A673 (cell line): ENCODE data around the gene FABP3. TPM values are rescaled to one million over a fixed set of nuclear protein-coding genes. Genes with fewer than 3 reads are reported as not detected.

Source experiments
- BruUV-seq: library from RNA; stranded (reverse); fragments of 400-500 nt; replicated peaks from 2 replicates; lab custom pipeline; 2021; lab: Mats Ljungman, UMichigan
- CTCF ChIA-PET: fragments of 300-600 bp; sonication (Branson Sonifier 250); formaldehyde crosslinking; loops from one replicate; lab custom pipeline; 2022; ENCODE audit warnings: antibody characterized with exemption; lab: Charles Lee
- POLR2A ChIA-PET: fragments of 300-600 bp; sonication (Branson Sonifier 250); formaldehyde crosslinking; loops from one replicate; lab custom pipeline; 2022; ENCODE audit warnings: antibody characterized with exemption; ENCODE audit not compliant: low non-redundant PET; lab: Charles Lee
- DNase-seq: peaks from one replicate; pipeline ENCODE4 v3.0.0-alpha.2; 2015; ENCODE audit warnings: low spot score
- H3K27ac ChIP-seq: fragments of 200-600 bp; sonication (generic); 2 replicates; pipeline ENCODE4 v1.5.1; 2016; ENCODE audit warnings: mixed run types, low read depth, mild to moderate bottlenecking, mixed read lengths, antibody characterized with exemption, low read length; ENCODE audit not compliant: poor library complexity, severe bottlenecking
- H3K27me3 ChIP-seq: fragments of 200-600 bp; sonication (generic); replicated peaks from 2 replicates; pipeline ENCODE4 v1.6.1; 2017; ENCODE audit warnings: mixed run types, low read depth, mild to moderate bottlenecking, mixed read lengths, antibody characterized with exemption, low read length; ENCODE audit not compliant: insufficient read depth, poor library complexity
- H3K36me3 ChIP-seq: fragments of 200-600 bp; sonication (generic); 2 replicates; pipeline ENCODE4 v1.6.1; 2016; ENCODE audit warnings: mixed run types, mild to moderate bottlenecking, mixed read lengths, antibody characterized with exemption, low read length; ENCODE audit not compliant: insufficient read depth, poor library complexity, severe bottlenecking
- H3K4me1 ChIP-seq: fragments of 200-600 bp; sonication (generic); 2 replicates; pipeline ENCODE4 v1.6.1; 2017; ENCODE audit warnings: mixed run types, mild to moderate bottlenecking, mixed read lengths, antibody characterized with exemption, low read length; ENCODE audit not compliant: insufficient read depth, poor library complexity, severe bottlenecking
- H3K4me3 ChIP-seq: fragments of 200-600 bp; sonication (generic); 2 replicates; pipeline ENCODE4 v1.5.1; 2016; ENCODE audit warnings: low read depth, mixed run types, mild to moderate bottlenecking, mixed read lengths, low read length; ENCODE audit not compliant: poor library complexity, severe bottlenecking
- H3K9me3 ChIP-seq: fragments of 200-600 bp; sonication (generic); 2 replicates; pipeline ENCODE4 v1.6.1; 2016; ENCODE audit warnings: mixed run types, low read depth, mild to moderate bottlenecking, mixed read lengths, antibody characterized with exemption, low read length; ENCODE audit not compliant: poor library complexity, severe bottlenecking
- EZH2 ChIP-seq: fragments of 200-600 bp; sonication (generic); IDR thresholded peaks from 2 replicates; pipeline ENCODE4 v1.6.1; 2017; ENCODE audit warnings: borderline replicate concordance, low read depth, mild to moderate bottlenecking, mixed read lengths, antibody characterized with exemption, low read length; ENCODE audit not compliant: poor library complexity, severe bottlenecking
- intact Hi-C: fragments of 100-400 bp; cut with micrococcal nuclease; formaldehyde crosslinking; loops from one replicate; pipeline ENCODE4 v1.10.0; 2022; ENCODE audit not compliant: unreplicated experiment
- total RNA-seq: library from RNA; stranded (reverse); gene quantifications from 2 replicates; pipeline ENCODE4 v1.2.3, GENCODE V29; 2021
- TF ChIP-seq, protein P1 (sequence below): fragments of 300-800, 200-600 bp; sonication (generic); conservative IDR thresholded peaks from 2 replicates; pipeline ENCODE4 v1.5.1; 2017; ENCODE audit warnings: low read depth, mild to moderate bottlenecking, antibody characterized with exemption, low read length, moderate library complexity, mixed read lengths

FABP3 gene
- total RNA-seq, 1 experiment from 2014 or later, result not detected

DNA sequence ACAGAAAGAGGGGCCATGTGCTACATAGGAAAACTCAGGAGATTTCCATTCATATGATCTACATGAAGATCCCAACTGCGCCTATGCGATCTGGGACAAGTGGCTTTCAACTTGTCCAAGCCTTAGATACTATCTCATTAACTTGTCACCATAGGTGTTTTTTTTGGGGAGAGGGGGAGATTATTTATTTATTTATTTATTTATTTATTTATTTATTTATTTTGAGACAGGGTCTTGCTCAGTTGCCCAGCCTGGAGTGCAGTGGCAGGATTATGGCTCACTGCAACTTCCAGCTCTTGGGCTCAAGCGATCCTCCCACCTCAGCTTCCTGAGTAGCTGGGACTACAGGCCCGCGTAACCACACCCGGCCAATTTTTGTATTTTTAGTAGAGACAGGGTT, 11.3 kb downstream of the FABP3 start:
- DNase-seq, result no peak
- Histone ChIP-seq H3K4me1 (no peaks in the 10 kb centered on the region), H3K27ac (no peak overlapping the region), H3K27me3 (no peaks in the 10 kb centered on the region), H3K4me3 (no peak overlapping the region), H3K9me3 (no peaks in the 10 kb centered on the region), H3K36me3 (peaks cover 7% of the 10 kb centered on the region)
- intact Hi-C loops, result no loop called here
- CTCF ChIA-PET, result no interaction called here
- TF ChIP-seq, protein P1, sequence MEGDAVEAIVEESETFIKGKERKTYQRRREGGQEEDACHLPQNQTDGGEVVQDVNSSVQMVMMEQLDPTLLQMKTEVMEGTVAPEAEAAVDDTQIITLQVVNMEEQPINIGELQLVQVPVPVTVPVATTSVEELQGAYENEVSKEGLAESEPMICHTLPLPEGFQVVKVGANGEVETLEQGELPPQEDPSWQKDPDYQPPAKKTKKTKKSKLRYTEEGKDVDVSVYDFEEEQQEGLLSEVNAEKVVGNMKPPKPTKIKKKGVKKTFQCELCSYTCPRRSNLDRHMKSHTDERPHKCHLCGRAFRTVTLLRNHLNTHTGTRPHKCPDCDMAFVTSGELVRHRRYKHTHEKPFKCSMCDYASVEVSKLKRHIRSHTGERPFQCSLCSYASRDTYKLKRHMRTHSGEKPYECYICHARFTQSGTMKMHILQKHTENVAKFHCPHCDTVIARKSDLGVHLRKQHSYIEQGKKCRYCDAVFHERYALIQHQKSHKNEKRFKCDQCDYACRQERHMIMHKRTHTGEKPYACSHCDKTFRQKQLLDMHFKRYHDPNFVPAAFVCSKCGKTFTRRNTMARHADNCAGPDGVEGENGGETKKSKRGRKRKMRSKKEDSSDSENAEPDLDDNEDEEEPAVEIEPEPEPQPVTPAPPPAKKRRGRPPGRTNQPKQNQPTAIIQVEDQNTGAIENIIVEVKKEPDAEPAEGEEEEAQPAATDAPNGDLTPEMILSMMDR, result no peak
- TF ChIP-seq EZH2, result no peak
- BruUV-seq, result no TSS peak
- POLR2A ChIA-PET, result interaction anchor here (0.6 kb wide), 1 partner anchor 10 kb away, joined by 4 read pairs; no protein-coding TSS in a partner anchor

DNA sequence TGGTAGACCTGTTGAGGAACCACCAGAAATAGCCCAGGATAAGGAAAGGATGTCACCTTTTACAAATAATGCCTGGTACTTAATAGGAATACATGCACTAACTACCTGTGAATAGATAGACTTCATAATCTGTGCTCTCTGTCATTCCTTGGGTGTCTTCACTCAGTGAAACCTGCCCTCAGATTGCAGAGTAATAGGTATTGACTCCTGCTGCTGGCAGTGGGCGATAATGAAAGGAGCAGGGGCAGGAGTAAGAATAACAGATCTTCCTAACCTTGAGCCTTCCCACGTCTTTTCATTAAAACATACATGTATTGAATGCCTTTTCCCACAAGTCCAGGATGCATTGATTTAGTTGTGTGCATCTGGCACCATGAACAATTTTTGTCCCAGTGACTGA, 16.4 kb downstream of the FABP3 start:
- Histone ChIP-seq H3K27me3 (no peaks in the 10 kb centered on the region), H3K4me1 (no peaks in the 10 kb centered on the region), H3K4me3 (no peak overlapping the region), H3K36me3 (no peaks in the 10 kb centered on the region), H3K9me3 (no peaks in the 10 kb centered on the region), H3K27ac (no peak overlapping the region)
- TF ChIP-seq EZH2, result no peak
- TF ChIP-seq, protein P1, result no peak
- CTCF ChIA-PET, result no interaction called here
- no TSS peak for BruUV-seq
- POLR2A ChIA-PET, result no interaction called here
- DNase-seq, result no peak
- intact Hi-C loops, result no loop called here

DNA sequence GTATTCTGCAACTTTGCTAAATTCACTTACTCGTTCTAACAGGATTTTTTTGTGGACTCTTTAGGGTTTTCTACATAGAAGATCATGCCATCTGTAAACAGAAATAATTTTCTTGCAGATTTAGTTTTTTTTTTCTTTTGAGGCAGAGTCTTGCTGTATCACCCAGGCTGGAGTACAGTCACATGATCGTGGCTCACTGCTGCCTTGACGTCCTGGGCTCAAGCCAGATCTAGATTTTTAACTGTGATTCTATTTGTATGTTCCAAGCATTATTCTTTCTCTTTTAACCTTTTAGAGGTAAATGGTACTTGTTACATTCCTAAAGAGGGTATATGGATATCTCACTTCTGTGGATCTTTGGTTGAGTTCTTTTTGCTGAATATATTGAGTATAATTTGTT, 18.6 kb downstream of the FABP3 start:
- Histone ChIP-seq H3K27ac (no peak overlapping the region), H3K27me3 (no peaks in the 10 kb centered on the region), H3K36me3 (no peaks in the 10 kb centered on the region), H3K9me3 (no peaks in the 10 kb centered on the region), H3K4me3 (no peak overlapping the region), H3K4me1 (no peaks in the 10 kb centered on the region)
- intact Hi-C loops, result no loop called here
- BruUV-seq, result no TSS peak
- CTCF ChIA-PET, result no interaction called here
- POLR2A ChIA-PET, result interaction anchor here (0.6 kb wide), 1 partner anchor 1437 kb away, joined by 3 read pairs; no protein-coding TSS in a partner anchor
- no peak for DNase-seq
- TF ChIP-seq, protein P1, result no peak
- no peak for TF ChIP-seq EZH2
